HG02610 (cell line): ENCODE results near the gene PTGIR.

ENCODE experiments used
- ATAC-seq: cut with Tn5 transposase; IDR thresholded peaks from one replicate; pipeline ENCODE4 v1.9.1; 2021; ENCODE audit warnings: mild to moderate bottlenecking, moderate library complexity; ENCODE audit not compliant: unreplicated experiment

Gene PTGIR

GRCh38 chr19:46624958-46625661 lies at the start of gene PTGIR:
Gene PTGIR (minus strand): TSS chr19:46625089. CDS start chr19:46624225, 864 bp downstream.
- ATAC-seq, result no peak

- ATAC-seq, result no peak
These were observed 45.9 kb upstream of the PTGIR start for GRCh38 chr19:46670813-46671212.

- ATAC-seq, result no peak
These were observed 43.8 kb upstream of the PTGIR start for GRCh38 chr19:46668662-46669061.

- ATAC-seq, result no peak
These were observed 40.2 kb upstream of the PTGIR start for GRCh38 chr19:46665072-46665471.

GRCh38 chr19:46661735-46662592 lies 37.1 kb upstream of the PTGIR start:
- ATAC-seq, result no peak

- ATAC-seq, result peak; percentile 90
These were observed 36.3 kb upstream of the PTGIR start, which contains the start of gene DACT3 for GRCh38 chr19:46661020-46661731. Gene DACT3 (minus strand): TSS chr19:46661182. CDS start chr19:46661064, 118 bp downstream.

- no peak for ATAC-seq
These were observed 35.7 kb upstream of the PTGIR start for GRCh38 chr19:46660551-46661019.

GRCh38 chr19:46660008-46660517 lies 35.2 kb upstream of the PTGIR start:
- ATAC-seq, result no peak

- no peak for ATAC-seq
These were observed 34.5 kb upstream of the PTGIR start for GRCh38 chr19:46659151-46660007.

GRCh38 chr19:46656541-46656940 lies 31.7 kb upstream of the PTGIR start:
- ATAC-seq, result no peak

GRCh38 chr19:46654621-46655152 lies 29.8 kb upstream of the PTGIR start:
- no peak for ATAC-seq

- no peak for ATAC-seq
These were observed 25.6 kb upstream of the PTGIR start for GRCh38 chr19:46650445-46650844.

GRCh38 chr19:46648961-46649960 lies 24.4 kb upstream of the PTGIR start:
- no peak for ATAC-seq

- ATAC-seq, result no peak
These were observed 23.4 kb upstream of the PTGIR start for GRCh38 chr19:46648060-46648960.

- ATAC-seq, result no peak
These were observed 21.5 kb upstream of the PTGIR start for GRCh38 chr19:46646402-46646801.

GRCh38 chr19:46644720-46645119 lies 19.8 kb upstream of the PTGIR start:
- ATAC-seq, result no peak

GRCh38 chr19:46640656-46641055 lies 15.8 kb upstream of the PTGIR start:
- ATAC-seq, result no peak
